A172 (cell line): ENCODE data around the gene OSBPL1A. TPM values are rescaled to one million over a fixed set of nuclear protein-coding genes. Genes with fewer than 3 reads are reported as not detected.

Experiments used
- DNase-seq: peaks from one replicate; pipeline ENCODE4 v3.0.0-alpha.2; 2015; ENCODE audit warnings: low spot score
- total RNA-seq: library from RNA; depleted of rRNA; stranded (reverse); fragments of >200 nt; shearing (Covaris generic); gene quantifications from 2 replicates; pipeline ENCODE4 v1.2.3, GENCODE V29; 2014

Gene OSBPL1A
- total RNA-seq, 1 experiment from 2014 or later: 76.9 TPM

- no peak for DNase-seq
Measured at GRCh38 chr18:24267878-24268277, 129.7 kb downstream of the OSBPL1A start.

- no peak for DNase-seq
Measured at GRCh38 chr18:24266131-24266530, 131.5 kb downstream of the OSBPL1A start.

GRCh38 chr18:24265502-24266064 is 132.0 kb downstream of the OSBPL1A start:
- DNase-seq: no peak

- DNase-seq: no peak
Measured at GRCh38 chr18:24263050-24263449, 134.6 kb downstream of the OSBPL1A start.

- DNase-seq: no peak
Measured at GRCh38 chr18:24262087-24262486, 135.5 kb downstream of the OSBPL1A start.

GRCh38 chr18:24259869-24260641 is 137.6 kb downstream of the OSBPL1A start:
- DNase-seq: no peak

GRCh38 chr18:24254071-24254470 is 143.6 kb downstream of the OSBPL1A start:
- no peak for DNase-seq

GRCh38 chr18:24249716-24250115 is 147.9 kb downstream of the OSBPL1A start:
- no peak for DNase-seq

- no peak for DNase-seq
Measured at GRCh38 chr18:24248359-24248758, 149.3 kb downstream of the OSBPL1A start.

GRCh38 chr18:24246143-24246542 is 151.5 kb downstream of the OSBPL1A start:
- no peak for DNase-seq

GRCh38 chr18:24244698-24245097 is 152.9 kb downstream of the OSBPL1A start:
- no peak for DNase-seq

GRCh38 chr18:24243677-24244076 is 153.9 kb downstream of the OSBPL1A start:
- no peak for DNase-seq

GRCh38 chr18:24239341-24239740 is 158.3 kb downstream of the OSBPL1A start:
- DNase-seq: no peak

GRCh38 chr18:24238387-24238786 is 159.2 kb downstream of the OSBPL1A start:
- DNase-seq: no peak

- no peak for DNase-seq
Measured at GRCh38 chr18:24234850-24235418, 162.7 kb downstream of the OSBPL1A start.

GRCh38 chr18:24234330-24234729 is 163.3 kb downstream of the OSBPL1A start:
- DNase-seq: no peak

GRCh38 chr18:24232800-24233199 is 164.8 kb downstream of the OSBPL1A start:
- no peak for DNase-seq

- DNase-seq: peak; percentile 42
Measured at GRCh38 chr18:24231773-24232735, 165.6 kb downstream of the OSBPL1A start.

- no peak for DNase-seq
Measured at GRCh38 chr18:24230766-24231165, 166.9 kb downstream of the OSBPL1A start.

- peak; percentile 68 for DNase-seq
Measured at GRCh38 chr18:24228667-24229041, 169.0 kb downstream of the OSBPL1A start.

- peak; percentile 86 for DNase-seq
Measured at GRCh38 chr18:24227977-24228666, 169.5 kb downstream of the OSBPL1A start.
